AG04450 (cell line): ENCODE results near the gene PTPN22. TPM values are rescaled to one million over a fixed set of nuclear protein-coding genes. Genes with fewer than 3 reads are reported as not detected.

ENCODE experiments used
- CTCF ChIA-PET: fragments of 300-600, 350-600 bp; formaldehyde crosslinking; extraction: SDS; loops from one replicate; lab custom pipeline; 2022; ENCODE audit warnings: antibody characterized with exemption, inconsistent platforms; lab: Charles Lee
- POLR2A ChIA-PET: fragments of 350-600 bp; formaldehyde crosslinking; extraction: SDS; loops from one replicate; lab custom pipeline; 2021; ENCODE audit warnings: antibody characterized with exemption, inconsistent platforms; lab: Yijun Ruan, JAX
- DNase-seq: peaks from one replicate; pipeline ENCODE4 v3.0.0-alpha.2; 2011; ENCODE audit warnings: low read depth, low spot score
- H3K27ac ChIP-seq: one replicate; pipeline ENCODE4 v1.5.1; 2012; ENCODE audit warnings: low read depth, low read length, control low read depth
- H3K27me3 ChIP-seq: one replicate; pipeline ENCODE4 v1.6.0; 2012; ENCODE audit warnings: low read length; ENCODE audit not compliant: control insufficient read depth, insufficient read depth
- H3K4me3 ChIP-seq: 2 replicates; pipeline ENCODE4 v1.5.1; 2011; ENCODE audit warnings: mild to moderate bottlenecking, low read depth, low read length, control low read depth
- H3K9me3 ChIP-seq: 2 replicates; pipeline ENCODE4 v1.5.1; 2012; ENCODE audit warnings: low read length; ENCODE audit not compliant: control insufficient read depth, insufficient read depth
- polyA plus RNA-seq: library from polyadenylated mRNA; depleted of rRNA; stranded (reverse); fragments of >200 nt; gene quantifications from 2 replicates; pipeline ENCODE4 v1.2.3, GENCODE V29; 2011
- TF ChIP-seq, protein P1 (sequence below): IDR thresholded peaks from 2 replicates; pipeline ENCODE4 v1.5.1; 2011; ENCODE audit warnings: low read depth, low read length, control low read depth, inconsistent platforms

Gene PTPN22
- polyA plus RNA-seq, 1 experiment = 0.17 TPM

DNA sequence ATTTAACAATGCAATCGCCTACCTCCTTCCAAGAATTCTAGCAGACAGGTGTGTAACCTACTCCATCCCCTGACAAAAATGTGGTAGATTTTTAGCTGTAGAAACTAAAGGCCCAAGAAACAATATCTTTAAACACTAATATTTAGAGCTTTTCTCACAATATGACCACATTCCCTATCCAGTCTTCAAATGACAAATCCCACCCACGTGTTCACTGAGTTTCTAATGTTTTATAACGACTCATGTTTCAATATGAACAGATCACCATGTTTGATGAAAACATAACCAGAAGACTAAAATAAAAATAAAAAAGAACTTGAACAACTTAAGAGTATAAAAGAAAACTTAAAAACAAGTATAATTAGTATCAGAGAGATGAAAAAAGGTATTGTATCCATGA is 83.8 kb downstream of the PTPN22 start:
- no peaks in the 10 kb centered on the region for H3K9me3 ChIP-seq
- no peak for DNase-seq
- no peaks in the 10 kb centered on the region for H3K27me3 ChIP-seq
- H3K4me3 ChIP-seq = no peak overlapping the region
- TF ChIP-seq, protein P1, sequence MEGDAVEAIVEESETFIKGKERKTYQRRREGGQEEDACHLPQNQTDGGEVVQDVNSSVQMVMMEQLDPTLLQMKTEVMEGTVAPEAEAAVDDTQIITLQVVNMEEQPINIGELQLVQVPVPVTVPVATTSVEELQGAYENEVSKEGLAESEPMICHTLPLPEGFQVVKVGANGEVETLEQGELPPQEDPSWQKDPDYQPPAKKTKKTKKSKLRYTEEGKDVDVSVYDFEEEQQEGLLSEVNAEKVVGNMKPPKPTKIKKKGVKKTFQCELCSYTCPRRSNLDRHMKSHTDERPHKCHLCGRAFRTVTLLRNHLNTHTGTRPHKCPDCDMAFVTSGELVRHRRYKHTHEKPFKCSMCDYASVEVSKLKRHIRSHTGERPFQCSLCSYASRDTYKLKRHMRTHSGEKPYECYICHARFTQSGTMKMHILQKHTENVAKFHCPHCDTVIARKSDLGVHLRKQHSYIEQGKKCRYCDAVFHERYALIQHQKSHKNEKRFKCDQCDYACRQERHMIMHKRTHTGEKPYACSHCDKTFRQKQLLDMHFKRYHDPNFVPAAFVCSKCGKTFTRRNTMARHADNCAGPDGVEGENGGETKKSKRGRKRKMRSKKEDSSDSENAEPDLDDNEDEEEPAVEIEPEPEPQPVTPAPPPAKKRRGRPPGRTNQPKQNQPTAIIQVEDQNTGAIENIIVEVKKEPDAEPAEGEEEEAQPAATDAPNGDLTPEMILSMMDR = no peak
- no peak overlapping the region for H3K27ac ChIP-seq
- ChIA-PET CTCF (no interaction called here), POLR2A (no interaction called here)

DNA sequence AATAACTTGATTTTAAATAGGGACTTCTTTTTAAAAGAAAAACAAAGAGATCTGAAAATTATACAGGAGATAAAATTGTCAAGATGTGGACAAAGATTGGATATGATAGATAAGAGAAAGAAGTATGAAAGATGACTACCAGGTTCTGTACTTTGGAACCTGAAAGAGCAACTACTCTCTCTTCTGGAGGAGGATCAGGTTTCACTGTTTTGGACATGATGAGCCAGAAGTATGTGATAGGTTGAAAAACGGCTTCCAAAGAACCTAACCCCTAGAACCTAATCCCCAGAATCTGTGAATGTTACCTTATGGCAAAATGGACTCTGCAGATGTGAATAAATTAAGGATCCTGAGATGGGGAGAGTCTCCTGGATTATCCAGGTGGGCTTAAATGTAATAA is 85.4 kb downstream of the PTPN22 start:
- ChIA-PET POLR2A (no interaction called here), CTCF (no interaction called here)
- Histone ChIP-seq H3K27ac (no peak overlapping the region), H3K4me3 (no peak overlapping the region), H3K27me3 (no peaks in the 10 kb centered on the region), H3K9me3 (no peaks in the 10 kb centered on the region)
- no peak for DNase-seq
- TF ChIP-seq, protein P1 = no peak

DNA sequence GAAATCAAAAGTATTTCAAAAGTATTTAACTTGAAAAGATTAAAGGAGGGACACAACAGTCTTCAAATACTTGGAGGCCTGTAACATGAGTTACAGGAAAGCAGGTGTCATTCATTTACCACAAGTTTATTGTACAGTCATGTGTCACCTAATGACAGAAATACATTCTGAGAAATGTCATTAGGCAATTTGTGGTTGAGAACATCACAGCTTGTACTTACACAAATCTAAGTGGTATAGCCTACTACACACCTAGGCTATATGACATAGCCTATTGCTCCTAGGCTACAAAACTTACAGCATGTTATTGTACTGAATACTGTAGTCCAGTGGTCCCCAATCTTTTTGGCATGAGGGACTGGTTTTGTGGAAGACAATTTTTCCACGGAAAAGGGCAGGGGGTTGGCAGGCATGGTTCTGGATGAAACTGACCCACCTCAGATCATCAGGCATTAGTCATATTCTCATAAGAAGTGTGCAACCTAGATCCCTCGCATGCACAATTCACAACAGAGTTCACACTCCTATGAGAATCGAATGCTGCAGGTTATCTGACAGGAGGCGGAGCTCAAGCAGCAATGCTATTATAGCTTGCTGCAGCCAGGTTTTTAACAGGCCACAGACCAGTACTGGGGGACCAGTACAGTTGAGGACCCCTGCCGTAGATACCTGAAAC is 87.3 kb downstream of the PTPN22 start:
- DNase-seq = no peak
- ChIA-PET CTCF (interaction anchor here (0.9 kb wide), 1 partner anchor 9 kb away, joined by 3 read pairs; no protein-coding TSS in a partner anchor), POLR2A (no interaction called here)
- Histone ChIP-seq H3K27me3 (no peaks in the 10 kb centered on the region), H3K4me3 (no peak overlapping the region), H3K9me3 (no peaks in the 10 kb centered on the region), H3K27ac (no peak overlapping the region)
- TF ChIP-seq, protein P1 = no peak

DNA sequence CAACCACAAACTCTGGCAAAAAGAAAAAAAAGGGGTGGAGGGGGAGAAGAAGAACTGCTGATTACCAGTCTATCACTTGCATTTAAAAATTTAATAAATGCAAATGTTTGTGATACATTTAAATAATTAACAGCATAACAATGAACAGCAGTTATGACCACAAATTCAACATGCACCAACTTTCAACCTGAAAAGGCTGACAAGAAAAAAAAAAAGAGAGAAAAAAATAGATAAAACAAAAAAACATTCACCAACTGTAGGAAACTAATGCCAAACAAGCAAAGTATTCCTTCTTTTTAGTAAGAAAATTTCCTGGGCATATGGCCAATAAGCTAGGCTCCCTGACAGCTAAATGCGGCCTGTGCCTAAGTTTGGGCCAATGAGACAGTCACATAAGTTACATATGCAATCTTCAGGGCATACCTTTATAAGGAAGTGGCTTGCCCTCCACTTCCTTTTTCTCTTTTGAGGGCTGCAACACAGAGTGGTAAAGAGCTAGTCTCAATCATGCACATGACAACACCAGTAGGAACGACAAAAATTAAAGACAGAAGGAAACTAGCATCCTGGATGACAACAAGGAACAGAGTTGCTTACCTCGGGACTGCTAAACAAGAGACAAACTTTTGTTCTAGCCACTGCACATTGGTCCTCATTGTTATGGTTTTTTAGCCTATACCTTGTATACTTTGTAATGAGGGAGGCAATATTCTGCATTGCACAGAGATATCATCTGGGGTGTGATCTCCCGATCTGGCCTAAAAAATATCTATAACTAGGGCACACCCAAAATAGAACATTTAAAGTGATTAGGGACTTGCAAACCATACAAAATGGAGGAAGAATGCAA is 88.0 kb downstream of the PTPN22 start:
- Histone ChIP-seq H3K4me3 (no peak overlapping the region), H3K27me3 (no peaks in the 10 kb centered on the region), H3K27ac (no peak overlapping the region), H3K9me3 (no peaks in the 10 kb centered on the region)
- TF ChIP-seq, protein P1 = no peak
- POLR2A ChIA-PET = no interaction called here
- CTCF ChIA-PET = no interaction called here
- DNase-seq = no peak

DNA sequence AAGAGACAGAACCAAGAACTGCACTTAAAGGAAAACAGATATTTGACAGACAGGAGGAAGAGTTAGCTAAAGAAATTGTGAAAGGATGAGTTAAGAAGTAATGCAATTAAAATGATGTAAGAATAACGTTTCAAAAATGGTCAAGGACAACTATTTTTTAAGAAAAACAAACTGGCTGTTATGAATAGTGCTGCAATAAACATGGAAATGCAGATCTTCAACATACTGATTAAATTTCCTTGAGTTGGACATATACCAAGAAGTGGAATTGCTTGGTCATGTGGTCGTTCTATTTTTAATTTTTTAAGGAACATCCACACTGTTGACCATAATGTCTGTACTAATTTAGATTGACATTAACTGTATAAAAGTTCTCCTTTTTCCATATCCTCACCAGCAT is 89.1 kb downstream of the PTPN22 start:
- H3K4me3 ChIP-seq = no peak overlapping the region
- H3K27me3 ChIP-seq = no peaks in the 10 kb centered on the region
- ChIA-PET POLR2A (no interaction called here), CTCF (no interaction called here)
- TF ChIP-seq, protein P1 = no peak
- no peak overlapping the region for H3K27ac ChIP-seq
- no peak for DNase-seq
- no peaks in the 10 kb centered on the region for H3K9me3 ChIP-seq
